HG02885 (cell line): ENCODE measurements around the gene SMAD3.
A peak's percentile ranks its signal among the peaks of the same experiment; 100 is the strongest.

Experiments
- ATAC-seq: cut with Tn5 transposase; IDR thresholded peaks from one replicate; pipeline ENCODE4 v1.9.1; 2021; ENCODE audit warnings: mild to moderate bottlenecking; ENCODE audit not compliant: unreplicated experiment, poor library complexity

Gene SMAD3

DNA sequence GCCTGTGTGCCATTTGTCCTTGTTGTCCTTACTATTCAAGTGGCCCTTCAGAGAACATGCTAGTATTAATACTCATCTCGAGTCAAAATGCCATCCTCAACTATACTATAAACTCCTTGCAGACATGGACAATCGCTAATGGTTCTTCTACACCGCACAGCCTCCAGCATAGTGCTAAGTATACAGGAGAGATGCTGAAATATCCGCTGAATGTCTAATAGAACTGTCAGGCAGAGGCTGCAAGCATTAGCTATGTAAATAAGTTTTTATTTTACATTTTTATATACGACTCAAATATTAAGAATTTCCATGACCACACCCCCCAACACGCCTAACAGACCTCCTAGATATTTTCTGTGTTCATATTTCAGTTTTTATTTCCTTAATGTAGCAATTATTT is 149.7 kb downstream of the SMAD3 start:
- ATAC-seq: no peak

DNA sequence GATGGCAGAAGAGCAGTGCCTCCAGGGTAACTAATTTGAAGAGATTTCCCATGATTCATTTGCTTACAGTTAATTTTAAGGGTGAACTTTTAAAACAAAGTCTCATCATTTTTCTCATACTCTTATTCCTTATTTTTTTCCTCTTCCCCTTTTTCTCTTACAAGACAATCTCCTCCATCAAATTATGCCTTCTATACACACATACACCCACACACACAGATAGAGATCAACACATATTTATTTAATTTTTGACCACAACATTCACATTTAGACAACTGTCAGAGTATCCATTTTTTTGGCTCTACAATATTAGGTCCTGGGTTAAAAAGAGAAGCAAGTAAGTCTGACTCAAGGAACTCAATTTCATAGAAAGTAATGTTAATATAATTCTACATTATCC is 151.5 kb downstream of the SMAD3 start:
- ATAC-seq: no peak

DNA sequence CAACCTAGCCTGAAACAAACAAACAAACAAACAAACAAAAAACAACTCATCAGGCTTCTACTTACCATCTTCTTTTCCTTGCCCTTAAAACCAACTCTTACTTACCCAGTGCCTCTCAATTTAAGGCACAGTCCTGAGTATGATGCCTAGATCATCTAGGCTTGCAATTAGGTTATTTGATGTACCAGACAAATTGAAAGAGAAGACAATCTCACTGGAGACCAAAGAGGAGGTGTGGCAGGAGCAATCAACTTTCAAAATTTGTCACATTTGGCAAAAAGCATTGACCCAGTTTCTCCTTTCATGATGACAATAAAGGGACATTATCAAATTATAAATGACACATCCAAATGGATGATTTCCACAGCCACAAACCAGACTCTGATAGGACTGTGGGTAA is 153.0 kb downstream of the SMAD3 start:
- no peak for ATAC-seq

DNA sequence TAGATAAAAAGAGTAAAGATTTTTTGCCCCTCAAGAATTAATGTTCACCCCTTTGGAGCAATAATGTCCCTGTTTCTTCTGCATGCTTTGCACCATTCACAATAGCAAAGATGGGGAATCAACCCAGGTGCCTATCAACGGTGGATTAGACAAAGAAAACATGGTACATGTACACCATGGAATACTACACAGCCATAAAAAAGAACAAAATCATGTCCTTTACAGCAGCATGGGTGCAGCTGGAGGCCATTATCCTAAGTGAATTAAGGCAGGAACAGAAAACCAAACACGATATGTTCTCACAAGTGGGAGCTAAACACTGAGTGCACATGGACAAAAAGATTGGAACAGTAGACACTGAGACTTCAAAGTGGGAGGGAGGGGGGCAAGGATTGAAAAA is 153.9 kb downstream of the SMAD3 start:
- ATAC-seq: no peak

DNA sequence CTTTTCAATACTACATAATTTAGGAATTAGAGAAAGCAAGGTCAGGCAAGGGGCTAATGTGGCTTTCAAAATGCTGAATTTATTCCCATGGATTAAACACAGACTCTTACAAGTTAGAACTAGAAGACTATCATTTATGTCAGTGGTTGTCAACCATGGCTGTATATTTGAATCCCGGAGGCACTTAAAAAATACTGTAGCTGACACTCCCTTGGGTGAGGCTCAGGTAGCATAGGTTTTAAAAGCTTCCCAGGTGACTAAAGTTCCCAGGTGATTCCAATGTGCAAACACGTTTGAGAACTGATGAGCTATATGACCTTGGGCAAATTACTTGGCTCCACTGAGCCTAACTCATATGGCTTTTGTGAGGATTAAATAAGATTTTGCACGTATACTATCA is 159.5 kb downstream of the SMAD3 start:
- ATAC-seq: no peak

DNA sequence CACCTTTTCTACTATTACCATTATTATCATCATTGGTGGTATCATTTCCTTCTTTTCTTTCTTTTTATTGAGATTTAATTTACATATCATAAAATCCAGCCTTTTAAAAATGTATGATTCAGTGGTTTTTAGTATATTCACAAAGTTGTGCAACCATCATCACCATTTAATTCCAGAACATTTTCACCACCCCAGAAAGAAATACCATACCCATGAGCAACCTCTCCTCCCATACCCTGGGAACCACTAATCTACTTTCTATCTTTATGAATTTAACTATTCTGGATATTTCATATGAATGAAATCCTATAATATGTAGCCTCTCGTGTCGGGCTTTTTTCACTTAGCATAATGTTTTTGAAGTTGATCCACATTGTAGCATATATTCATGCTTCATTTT is 159.9 kb downstream of the SMAD3 start:
- ATAC-seq: no peak

DNA sequence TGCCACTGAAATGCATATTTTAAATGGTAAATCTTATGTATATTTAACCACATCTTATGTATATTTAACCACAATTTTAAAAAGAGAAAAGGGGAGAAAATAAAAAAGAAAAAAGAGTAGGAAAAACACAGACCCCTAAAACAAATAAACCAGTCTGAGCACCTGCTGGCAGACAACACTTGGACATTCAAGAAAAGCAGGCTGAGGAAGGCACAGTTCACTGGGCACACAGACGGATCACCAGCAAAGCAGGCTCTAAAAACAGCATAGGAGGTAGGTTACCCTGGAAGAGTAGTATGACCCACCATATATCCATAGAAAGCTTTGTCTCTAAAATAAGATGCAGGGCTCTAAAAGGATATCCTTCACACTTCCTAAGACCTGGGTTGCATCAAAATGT is 162.0 kb downstream of the SMAD3 start:
- ATAC-seq: no peak

DNA sequence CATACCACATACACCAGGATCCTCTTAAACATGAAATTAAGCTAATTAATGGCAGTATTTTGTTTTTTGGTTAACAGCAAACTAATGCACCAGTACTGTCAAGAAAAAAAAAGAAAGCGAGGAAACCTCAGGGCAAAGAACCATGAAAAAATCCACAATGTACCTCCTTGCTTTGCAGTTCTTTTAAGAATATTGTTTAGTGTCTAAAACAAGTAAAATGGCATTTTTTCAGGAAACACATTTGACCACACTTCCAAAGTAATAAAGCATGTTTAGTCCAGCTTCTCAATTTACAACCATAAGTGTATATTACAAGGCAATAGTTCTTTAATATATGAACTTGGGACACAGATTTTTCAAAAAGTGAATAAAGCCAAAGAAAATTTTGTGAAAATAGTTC is 162.4 kb downstream of the SMAD3 start:
- ATAC-seq: no peak

DNA sequence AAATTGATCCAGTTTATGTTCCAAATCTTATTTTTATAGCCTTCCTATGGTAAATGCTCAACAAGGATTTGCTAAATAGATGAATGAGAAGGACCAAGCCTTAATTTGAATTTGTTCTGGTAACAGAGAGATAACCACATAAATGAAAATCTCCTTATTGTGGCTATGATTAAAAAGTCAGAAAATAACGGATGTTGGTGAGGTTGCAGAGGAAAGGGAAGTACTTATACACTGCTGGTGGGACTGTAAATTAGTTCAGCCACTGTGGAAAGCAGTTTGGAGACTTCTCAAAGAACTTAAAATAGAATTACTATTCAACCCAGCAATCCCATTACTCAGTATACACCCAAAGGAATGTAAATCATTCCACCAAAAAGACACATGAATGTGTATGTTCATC is 162.9 kb downstream of the SMAD3 start:
- ATAC-seq: no peak

DNA sequence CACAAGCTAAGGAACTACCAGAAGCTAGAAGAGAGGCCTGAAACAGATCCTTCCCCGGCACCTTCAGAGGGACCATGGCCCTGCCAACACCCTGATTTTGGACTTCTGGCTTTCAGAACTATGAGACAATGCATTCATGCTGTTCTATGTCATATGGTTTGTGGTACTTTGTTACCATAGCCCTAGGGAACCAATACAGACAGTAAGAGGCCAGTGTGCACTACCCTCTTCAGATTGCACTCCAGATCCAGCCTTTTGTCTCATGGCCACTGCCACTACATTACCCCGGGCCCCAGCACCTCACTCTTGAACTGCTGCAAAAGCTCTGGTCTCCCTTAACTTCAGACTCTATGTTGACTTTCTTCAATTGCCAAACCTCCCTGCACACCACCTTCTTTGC is 165.1 kb downstream of the SMAD3 start:
- ATAC-seq: no peak

DNA sequence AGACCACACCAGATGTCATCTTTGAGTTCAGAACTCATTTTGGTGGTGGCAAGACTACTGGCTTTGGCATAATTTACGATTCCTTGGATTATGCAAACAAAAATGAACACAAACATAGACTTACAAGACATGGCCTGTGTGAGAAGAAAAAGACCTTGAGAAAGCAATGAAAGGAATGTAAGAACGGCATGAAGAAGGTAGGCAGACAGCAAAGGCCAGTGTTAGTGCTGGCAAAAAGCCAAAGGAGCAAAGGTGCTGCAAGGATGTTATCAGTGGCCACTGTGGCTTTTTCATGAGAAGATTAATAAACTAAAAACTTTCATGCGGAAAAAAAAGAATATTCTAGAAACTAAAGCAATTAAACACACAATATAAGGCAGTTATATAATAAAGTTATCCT is 167.2 kb downstream of the SMAD3 start:
- no peak for ATAC-seq

DNA sequence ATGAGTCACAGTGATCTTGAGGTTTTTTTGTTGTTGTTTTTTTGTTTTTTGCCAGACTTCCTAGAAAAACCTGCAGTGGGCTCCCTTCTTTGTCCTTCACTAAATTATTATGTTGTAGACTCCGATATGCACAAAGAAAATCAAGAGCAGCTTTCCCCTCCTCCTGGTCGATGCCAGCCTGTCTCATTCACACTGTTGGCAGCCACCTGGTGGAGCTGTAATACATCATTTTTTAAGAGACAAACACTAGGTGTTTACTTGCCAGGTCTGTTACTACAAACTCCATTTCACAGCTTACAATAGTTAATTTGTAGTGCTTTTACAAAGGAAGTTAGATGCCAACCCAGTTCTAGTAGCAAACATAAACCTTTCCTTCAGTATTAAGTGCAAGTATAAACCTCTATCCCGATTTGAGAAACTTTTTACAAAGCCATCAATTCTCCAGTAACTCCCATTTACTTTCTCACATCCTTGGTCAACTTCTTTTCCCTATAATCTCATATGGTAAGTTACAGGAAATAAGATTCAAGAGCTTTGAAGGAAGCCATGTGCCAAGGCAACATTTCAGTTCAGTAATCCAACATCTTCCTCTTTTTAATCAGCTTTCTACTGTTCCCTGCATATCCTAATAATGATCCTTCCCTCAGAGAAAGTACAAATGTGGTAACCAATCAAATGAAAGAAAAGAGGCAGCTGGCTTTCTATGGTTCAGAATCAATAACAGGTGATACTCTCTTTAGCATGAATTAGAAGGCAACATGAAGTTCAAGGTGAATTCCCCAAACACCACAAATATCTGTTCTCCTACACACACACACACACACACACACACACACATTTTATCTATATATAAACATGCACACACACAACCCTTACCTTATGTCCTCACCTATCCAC is 175.1 kb downstream of the SMAD3 start:
- ATAC-seq: no peak

DNA sequence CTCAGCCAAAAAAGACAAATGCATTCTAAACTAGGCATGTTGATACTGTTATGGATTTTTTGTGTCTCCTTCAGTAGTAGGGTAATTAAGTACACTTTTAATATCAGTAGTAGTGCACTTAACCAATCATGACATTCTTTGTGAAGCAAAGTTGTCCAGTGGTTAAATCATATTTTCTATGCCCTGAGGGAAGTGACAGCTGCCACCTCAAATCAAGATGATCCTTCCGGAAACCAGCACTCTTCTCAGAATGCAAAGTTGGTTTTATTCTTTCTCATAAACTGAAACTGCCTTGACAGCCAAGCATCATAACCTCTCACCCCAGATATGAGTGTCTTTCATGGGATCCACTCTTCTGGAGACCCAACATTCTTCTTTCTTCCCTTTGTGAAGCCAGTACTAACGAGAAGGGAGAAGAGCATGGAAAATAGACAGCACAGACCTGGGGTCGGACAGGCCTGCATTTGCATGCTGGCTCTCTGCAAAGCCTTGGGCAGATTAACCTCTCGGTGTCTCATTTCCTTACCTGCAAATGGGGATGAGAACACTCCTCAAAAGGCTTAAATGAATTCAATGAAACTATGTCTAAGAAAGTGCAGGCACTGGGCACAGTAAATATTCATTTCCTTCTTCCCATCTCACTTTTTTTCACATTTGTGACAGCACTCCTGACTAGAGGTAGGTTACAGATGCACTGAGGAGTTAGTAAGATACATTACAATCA is 175.9 kb downstream of the SMAD3 start:
- peak; percentile 75 for ATAC-seq

DNA sequence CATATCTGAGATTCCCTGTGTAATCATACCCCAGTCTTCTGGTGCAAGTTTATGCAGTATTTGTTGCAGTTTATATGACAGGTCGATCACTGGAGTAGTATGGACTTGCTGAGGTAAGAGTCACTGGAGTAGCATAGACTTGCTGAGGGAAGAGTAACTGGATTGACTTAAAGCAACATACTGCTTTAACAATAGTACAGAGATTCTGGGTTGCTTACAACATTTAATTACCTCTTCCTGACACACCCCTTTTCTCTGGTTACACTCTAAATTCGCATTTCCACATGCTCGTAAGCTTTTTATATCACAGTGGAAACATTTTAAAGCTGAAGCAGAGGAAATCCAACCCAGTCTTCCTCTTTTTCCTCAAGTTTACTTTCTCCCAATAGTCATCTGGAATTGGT is 177.3 kb downstream of the SMAD3 start:
- no peak for ATAC-seq
